Stimulated activated CD4-positive, alpha-beta T cell treated with anti-CD3 and anti-CD28 coated beads, Interleukin-4, amount 100 ng/mL, for 24 hours (primary cell): ENCODE measurements around the gene CALU.

Source experiments
- DNase-seq: peaks from one replicate; pipeline ENCODE4 v3.0.0-alpha.2; 2020

Gene CALU

GRCh38 chr7:128739048-128739962 lies at the start of gene CALU:
TSS of gene CALU (plus strand) at chr7:128739359. CDS start at chr7:128748584, 9,225 bp downstream.
- peak; percentile 95 for DNase-seq

- DNase-seq: no peak
Observed at GRCh38 chr7:128691227-128691626, 47.9 kb upstream of the CALU start.

- DNase-seq: no peak
Observed at GRCh38 chr7:128692623-128693270, 46.4 kb upstream of the CALU start.

DNA sequence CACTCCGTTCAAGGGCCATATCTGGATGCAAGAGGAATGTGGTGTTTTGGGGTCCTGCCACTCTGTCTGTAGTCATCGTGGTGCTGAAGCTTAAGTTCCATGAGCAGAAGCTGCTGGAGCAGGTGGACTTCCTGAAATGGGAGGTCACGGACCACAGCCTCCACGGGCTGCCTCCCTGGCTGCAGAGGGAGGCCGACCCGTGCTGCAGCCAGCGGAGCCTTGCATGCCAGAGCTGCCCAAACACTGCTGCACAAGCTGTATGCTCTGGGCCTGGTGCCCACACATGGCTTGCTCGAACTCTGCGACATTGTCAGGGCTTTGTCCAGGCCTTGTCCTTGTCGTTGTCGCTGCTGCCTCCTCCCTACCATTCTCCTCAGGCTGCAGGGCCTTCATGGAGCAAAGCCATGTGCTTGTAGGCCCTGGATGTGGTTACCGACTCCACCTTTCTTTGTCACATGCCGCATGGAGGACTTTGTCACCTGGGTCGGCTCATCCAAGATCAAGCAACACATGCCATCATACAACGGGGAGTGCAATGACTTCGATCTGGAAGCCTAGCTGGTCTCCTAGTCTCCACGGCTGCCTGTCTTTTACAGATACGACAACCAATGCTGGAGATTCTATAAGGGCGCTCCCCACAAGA lies 45.7 kb upstream of the CALU start:
- DNase-seq: no peak

DNA sequence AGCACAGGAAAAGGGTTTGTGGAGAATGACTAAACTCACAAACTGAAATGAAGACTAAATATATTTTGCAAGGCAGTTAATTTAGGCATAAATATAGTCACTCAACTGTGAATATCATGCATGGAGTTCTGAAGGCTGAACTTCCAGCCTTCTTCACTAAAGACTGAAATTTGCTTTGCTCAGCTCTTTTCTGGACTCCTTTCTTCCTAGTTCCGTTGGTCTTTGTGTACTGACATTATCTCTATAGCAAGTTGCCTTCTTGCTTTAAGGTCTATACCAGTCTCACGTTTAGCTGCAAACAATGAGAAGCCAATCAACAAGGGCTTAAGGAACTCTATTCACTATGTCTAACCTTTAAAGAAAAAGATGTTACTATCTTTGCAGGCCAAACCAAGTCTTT lies 44.4 kb upstream of the CALU start:
- DNase-seq: no peak

GRCh38 chr7:128697302-128697905 lies 41.8 kb upstream of the CALU start:
- peak; percentile 42 for DNase-seq

- no peak for DNase-seq
Observed at GRCh38 chr7:128699196-128699712, 39.9 kb upstream of the CALU start.

- no peak for DNase-seq
Observed at GRCh38 chr7:128699895-128700294, 39.3 kb upstream of the CALU start.

- no peak for DNase-seq
Observed at GRCh38 chr7:128701062-128701785, 37.9 kb upstream of the CALU start.

DNA sequence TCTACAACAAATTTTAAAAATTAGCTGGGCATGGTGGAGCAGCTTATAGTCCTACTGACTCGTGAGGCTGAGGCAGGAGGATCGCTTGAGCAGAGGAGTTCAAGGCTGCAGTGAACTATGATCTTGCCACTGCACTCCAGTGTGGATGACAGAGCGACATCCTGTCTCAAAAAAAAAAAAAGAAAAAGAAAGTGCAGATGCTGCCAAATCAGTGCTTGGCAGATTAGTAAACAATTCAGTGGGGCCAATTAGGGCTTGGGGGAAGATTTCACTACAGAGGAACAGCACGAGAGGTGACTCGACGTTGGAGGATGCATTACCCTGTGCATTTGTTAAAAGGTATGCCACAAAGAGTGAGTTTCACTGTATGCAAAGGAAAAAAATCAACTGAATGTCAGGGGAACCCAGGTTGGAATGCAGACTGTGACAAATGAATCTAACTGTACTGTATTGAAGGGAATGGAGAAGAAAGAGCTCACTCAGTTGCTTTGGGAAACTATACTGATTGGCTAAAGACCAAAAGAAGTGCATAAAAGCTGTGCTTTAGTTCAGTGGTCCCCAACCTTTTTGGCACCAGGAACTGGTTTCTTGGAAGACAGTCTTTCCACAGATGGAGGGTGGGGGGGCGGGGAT lies 35.4 kb upstream of the CALU start:
- no peak for DNase-seq

DNA sequence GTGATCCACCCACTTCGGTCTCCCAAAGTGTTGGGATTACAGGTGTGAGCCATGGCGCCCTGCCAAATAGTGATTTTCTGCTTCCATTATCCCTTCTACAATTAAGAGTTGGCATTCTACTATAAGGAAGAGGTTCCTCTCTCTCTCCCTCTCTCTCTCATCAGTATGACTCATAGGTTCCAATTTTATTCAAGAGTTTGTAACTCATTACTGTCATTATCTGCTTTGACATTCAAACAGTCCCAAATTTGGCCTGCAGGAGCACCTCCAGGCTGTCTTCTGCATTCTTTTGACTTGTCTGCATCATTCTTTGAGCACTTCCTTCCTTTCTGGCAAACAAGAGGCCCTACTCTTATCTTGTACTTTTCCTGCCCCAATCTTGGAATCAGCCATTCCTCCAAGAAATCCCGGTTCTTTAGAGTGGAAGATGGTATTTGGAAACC lies 33.2 kb upstream of the CALU start:
- no peak for DNase-seq

DNA sequence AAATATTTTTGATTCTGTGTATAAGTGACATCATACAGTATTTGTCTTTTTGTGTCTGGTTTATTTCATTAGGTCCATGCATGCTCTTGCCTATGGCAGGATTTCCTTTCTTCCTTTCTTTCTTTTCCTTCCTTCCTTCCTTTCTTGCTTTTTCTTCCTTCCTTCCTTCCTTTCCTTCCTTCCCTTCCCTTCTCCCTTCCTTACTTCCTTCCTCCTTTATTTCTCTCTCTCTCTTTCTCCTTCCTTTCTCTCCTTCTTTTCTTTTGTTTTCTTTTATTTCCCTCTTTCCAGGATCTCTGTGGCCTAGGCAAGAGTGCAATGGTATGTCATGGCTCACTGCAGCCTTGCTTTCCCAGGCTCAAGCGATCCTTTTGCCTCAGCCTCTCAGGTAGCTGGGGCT lies 31.4 kb upstream of the CALU start:
- DNase-seq: no peak

DNA sequence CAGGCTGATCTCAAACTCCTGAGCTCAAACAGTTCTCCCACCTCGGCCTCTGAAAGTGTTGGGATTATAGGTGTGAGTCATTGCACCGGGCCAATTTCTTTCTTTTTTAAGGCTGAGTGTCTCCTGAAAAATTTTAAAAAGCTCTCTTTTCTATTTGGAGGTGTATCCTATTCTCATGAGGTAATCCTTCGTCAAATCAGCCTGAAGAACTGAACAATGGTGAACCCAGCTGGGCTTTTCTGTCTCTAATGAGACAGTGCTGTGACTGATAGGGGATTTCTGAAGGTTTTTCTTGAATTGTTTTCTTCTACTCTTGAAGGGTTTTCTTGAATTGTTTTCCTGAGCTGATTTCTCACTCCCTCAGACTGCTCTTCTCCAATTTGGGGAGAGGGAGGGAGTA lies 30.9 kb upstream of the CALU start:
- no peak for DNase-seq

DNA sequence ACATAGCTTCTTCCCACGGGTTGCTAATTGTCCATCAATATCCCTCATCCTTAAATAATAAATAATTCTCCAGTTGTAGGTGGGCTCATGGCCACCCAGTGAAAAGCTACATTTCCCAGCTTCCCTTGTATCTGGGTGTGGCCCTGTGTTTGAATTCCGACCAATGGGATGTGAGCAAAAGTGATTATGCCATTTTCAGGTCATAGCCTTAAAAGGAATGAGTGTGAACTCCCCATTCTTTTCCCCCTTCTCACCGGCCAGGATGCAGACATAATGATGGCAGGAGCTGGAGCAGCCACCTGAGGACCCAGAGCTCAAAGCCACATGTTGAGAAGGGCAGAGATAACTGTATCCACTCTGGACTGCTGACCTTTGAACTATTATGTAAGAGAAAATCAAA lies 30.3 kb upstream of the CALU start:
- no peak for DNase-seq

GRCh38 chr7:128710481-128710880 lies 28.7 kb upstream of the CALU start:
- no peak for DNase-seq

DNA sequence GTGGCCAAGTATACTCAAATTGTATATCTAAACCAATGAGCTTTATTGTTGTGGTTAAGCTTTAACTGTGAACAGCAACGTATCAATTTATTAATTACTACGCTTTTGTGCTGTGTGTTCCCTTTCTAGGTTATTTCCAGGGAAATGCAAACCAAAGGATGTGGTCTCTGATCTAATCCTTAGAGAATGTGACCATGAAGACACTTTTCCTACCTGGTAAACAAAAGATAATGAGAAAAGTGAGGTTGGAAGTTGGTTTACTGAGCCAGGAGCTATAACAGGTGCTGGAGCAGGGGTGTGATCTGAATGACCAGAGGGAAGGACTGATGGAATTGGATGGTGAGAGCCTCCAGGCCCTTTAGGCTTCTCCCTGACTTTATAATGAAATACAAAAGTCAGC lies 25.4 kb upstream of the CALU start:
- DNase-seq: no peak

DNA sequence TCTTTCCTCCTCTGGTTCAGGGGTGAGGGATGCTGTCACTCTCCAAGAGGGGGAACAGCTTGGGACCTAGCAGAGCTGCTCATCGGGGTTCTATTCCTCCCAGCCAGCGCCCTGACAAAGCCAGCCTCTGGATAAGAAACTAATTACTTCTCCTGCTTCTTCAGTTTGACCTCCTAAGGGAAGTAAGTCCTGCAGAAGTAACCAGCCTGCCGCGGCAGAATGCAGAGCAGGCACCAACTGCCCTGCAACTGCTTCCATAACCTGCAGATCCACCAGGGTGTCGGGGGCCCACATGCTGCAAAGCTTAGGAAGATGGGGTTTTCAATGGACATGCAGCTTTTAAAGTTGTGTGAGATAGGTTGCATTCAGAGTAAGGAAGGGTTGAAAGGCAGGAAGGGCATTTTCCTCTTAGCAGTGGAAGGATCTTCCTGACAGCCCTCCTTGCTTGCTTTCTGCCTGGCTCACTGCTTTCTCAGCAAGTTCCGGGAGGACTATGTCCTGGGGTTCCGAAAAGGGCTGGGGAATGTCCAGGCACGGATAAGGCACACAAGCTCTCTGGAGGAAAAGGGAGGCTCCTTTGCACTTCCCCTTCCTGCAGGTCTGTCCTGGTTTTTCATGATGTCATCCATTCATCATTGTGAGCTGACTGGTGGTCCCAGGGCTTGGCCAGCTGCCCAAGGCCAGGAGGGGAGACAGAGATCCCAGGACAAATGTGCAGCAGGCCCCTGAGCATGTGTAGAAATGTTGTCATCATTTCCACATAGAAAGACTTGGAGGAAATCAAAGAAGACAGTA lies 24.3 kb upstream of the CALU start:
- DNase-seq: no peak

- no peak for DNase-seq
Observed at GRCh38 chr7:128718967-128719642, 20.1 kb upstream of the CALU start.

DNA sequence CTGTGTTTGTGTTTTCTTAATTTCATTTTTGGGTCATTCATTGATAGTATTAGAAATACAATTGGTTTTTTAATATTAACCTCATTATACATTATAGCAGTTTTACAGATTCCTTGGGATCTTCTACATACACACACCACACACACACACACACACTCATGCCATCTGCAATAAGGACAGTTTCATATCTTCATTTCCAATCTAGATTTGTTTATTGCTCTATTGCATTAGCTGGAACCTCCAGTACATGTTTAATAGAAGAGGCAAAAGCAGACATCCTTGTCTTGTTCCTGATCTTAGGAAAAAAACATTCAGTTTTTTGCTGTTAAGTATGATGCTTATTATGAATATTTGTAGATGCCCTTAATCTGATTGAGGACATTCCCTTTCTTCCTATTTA lies 17.8 kb upstream of the CALU start:
- DNase-seq: no peak

DNA sequence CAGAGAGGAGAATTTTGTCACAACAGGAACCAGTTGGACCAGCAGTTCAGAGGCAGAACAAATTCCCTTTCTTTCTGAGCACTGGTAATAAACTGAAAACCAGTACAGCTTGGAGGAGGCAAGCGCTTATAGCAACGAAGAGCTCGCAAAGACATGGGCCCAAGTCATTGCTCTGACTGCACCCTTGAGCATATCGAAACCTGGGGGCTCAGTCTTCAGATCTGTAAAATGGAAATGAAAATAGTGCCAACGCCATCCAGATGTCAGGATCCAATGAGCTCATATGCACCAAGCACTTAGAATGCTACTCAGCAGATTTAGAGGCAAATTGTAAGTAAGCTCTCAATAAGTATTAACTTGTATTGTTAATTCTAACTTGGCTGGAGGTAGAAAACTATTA lies 14.4 kb upstream of the CALU start:
- DNase-seq: no peak
